Osteoblast (primary cell): ENCODE data around the gene CGREF1. TPM values are rescaled to one million over a fixed set of nuclear protein-coding genes. Genes with fewer than 3 reads are reported as not detected.

Experiments
- DNase-seq: peaks from one replicate; pipeline ENCODE4 v3.0.0; 2011; ENCODE audit warnings: low spot score, mixed read lengths; ENCODE audit not compliant: insufficient read length; ENCODE audit errors: missing footprints
- H2AFZ ChIP-seq: 2 replicates; pipeline ENCODE4 v1.6.0; 2011; ENCODE audit warnings: mild to moderate bottlenecking, low read length
- H3K27ac ChIP-seq: 2 replicates; pipeline ENCODE4 v1.5.1; 2011; ENCODE audit warnings: mild to moderate bottlenecking, low read depth, low read length, moderate library complexity
- H3K27me3 ChIP-seq: 2 replicates; pipeline ENCODE4 v1.6.0; 2012; ENCODE audit warnings: mild to moderate bottlenecking, control low read depth, inconsistent platforms, low read length, moderate library complexity; ENCODE audit not compliant: insufficient read depth
- H3K36me3 ChIP-seq: 2 replicates; pipeline ENCODE4 v1.5.1; 2011; ENCODE audit warnings: mild to moderate bottlenecking, low read length, control low read depth, moderate library complexity; ENCODE audit not compliant: insufficient read depth
- H3K4me1 ChIP-seq: 2 replicates; pipeline ENCODE4 v1.5.1; 2011; ENCODE audit warnings: mild to moderate bottlenecking, low read length, control low read depth, moderate library complexity; ENCODE audit not compliant: insufficient read depth
- H3K4me2 ChIP-seq: 2 replicates; pipeline ENCODE4 v1.6.0; 2011; ENCODE audit warnings: mild to moderate bottlenecking, low read length; ENCODE audit not compliant: insufficient read depth
- H3K4me3 ChIP-seq: fragments of 200-600 bp; sonication (generic); 3 replicates; pipeline ENCODE4 v1.5.1; 2012; ENCODE audit warnings: mild to moderate bottlenecking, low read length, inconsistent platforms; ENCODE audit not compliant: insufficient read depth
- H3K79me2 ChIP-seq: 2 replicates; pipeline ENCODE4 v1.6.0; 2012; ENCODE audit warnings: mild to moderate bottlenecking, low read length, control low read depth, inconsistent platforms; ENCODE audit not compliant: insufficient read depth
- H3K9me3 ChIP-seq: 2 replicates; pipeline ENCODE4 v1.5.1; 2011; ENCODE audit warnings: low read depth, low read length, control low read depth
- H4K20me1 ChIP-seq: 2 replicates; pipeline ENCODE4 v1.6.0; 2012; ENCODE audit warnings: mild to moderate bottlenecking, low read length, control low read depth; ENCODE audit not compliant: insufficient read depth
- CTCF ChIP-seq: IDR thresholded peaks from 2 replicates; pipeline ENCODE4 v1.5.1; 2011; ENCODE audit warnings: mild to moderate bottlenecking, low read depth, low read length, moderate library complexity; ENCODE audit errors: extremely low read depth
- total RNA-seq: library from RNA; depleted of rRNA; stranded (reverse); fragments of >200 nt; gene quantifications from 2 replicates; pipeline ENCODE4 v1.2.3, GENCODE V29; 2012

The CGREF1 gene
- total RNA-seq, 1 donor, result 14.5 TPM

GRCh38 chr2:27128668-27129571 is 10.0 kb upstream of the CGREF1 start:
- no peak for DNase-seq
- no peak overlapping the region for H3K4me2 ChIP-seq
- peaks cover 17% of the 10 kb centered on the region for H3K79me2 ChIP-seq
- H4K20me1 ChIP-seq, result peaks cover 26% of the 10 kb centered on the region
- no peak overlapping the region for H3K4me3 ChIP-seq
- peaks cover 32% of the 10 kb centered on the region for H3K36me3 ChIP-seq
- TF ChIP-seq CTCF, result no peak
- H3K27ac ChIP-seq, result no peak overlapping the region
- H3K9me3 ChIP-seq, result no peaks in the 10 kb centered on the region
- H3K4me1 ChIP-seq, result peaks cover 8% of the 10 kb centered on the region
- no peaks in the 10 kb centered on the region for H3K27me3 ChIP-seq
- H2AFZ ChIP-seq, result no peak overlapping the region

GRCh38 chr2:27127883-27128667 is 9.1 kb upstream of the CGREF1 start:
- Histone ChIP-seq H3K27me3 (no peaks in the 10 kb centered on the region), H3K4me2 (no peak overlapping the region), H3K27ac (no peak overlapping the region), H3K9me3 (no peaks in the 10 kb centered on the region), H3K4me1 (peaks cover 4% of the 10 kb centered on the region), H3K36me3 (peaks cover 32% of the 10 kb centered on the region), H4K20me1 (peaks cover 18% of the 10 kb centered on the region), H2AFZ (no peak overlapping the region), H3K4me3 (no peak overlapping the region), H3K79me2 (peaks cover 9% of the 10 kb centered on the region)
- no peak for TF ChIP-seq CTCF
- no peak for DNase-seq

- H3K27me3 ChIP-seq, result peaks cover 13% of the 10 kb centered on the region
Measured at GRCh38 chr2:27126252-27126710, 7.4 kb upstream of the CGREF1 start.

More at GRCh38 chr2:27126252-27126710, 7.4 kb upstream of the CGREF1 start:
- TF ChIP-seq CTCF, result no peak
- Histone ChIP-seq H3K4me2 (no peak overlapping the region), H2AFZ (no peak overlapping the region), H3K27ac (no peak overlapping the region), H3K9me3 (no peaks in the 10 kb centered on the region), H3K4me3 (no peak overlapping the region), H4K20me1 (peaks cover under 1% of the 10 kb centered on the region), H3K36me3 (peaks cover 19% of the 10 kb centered on the region), H3K79me2 (no peaks in the 10 kb centered on the region), H3K4me1 (peaks cover 3% of the 10 kb centered on the region)
- DNase-seq, result no peak
